Measurements from ENCODE around the gene PRM2.

DNA sequence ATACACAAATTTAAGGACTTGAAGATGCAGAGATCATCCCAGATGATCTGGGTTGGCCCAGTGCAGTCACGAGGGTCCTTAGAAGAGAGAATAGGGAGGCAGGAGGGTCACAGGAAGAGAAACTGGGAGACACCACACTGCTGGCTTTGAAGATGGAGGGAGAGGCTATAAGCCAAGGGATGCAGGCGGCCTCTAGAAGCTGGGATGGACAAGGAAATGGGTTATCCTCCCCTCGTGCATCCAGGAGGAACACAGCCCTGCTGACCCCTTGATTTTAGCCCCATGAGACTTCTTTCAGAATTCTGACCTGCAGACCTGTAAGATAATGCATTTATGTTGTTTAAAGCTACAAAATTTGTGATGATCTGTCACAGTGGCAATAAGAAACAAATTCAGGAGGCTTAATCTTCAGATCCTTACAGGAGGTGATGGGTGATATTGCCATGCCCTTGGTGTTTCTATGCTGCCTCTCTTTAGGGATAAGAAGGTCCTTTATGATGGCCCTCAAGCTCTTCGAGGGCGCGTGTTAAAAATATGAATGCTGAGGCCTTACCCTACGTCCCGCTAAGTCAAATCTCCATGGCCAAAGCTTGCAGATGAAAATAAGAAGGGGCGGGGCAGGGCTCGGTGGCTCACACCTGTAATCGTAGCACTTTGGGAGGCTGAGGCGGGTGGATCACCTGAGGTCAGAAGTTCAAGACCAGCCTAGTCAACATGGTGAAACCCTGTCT lies 1.5 kb upstream of the PRM2 start:
- TF ChIP-seq FOXA1 (IDR thresholded peaks at IDR 0.05): no peak
- no peak for TF ChIP-seq SUZ12 (IDR thresholded peaks at IDR 0.05)
